RCC 7860 (cell line): ENCODE data around the gene HABP2.

ENCODE experiments used
- DNase-seq: peaks from one replicate; pipeline ENCODE4 v3.0.0-alpha.2; 2015; ENCODE audit warnings: low spot score
- FAIRE-seq: peaks from 2 replicates; lab custom pipeline; 2012; peaks lifted over from hg19 to GRCh38; lab: Jason Lieb, UNC

Gene HABP2

DNA sequence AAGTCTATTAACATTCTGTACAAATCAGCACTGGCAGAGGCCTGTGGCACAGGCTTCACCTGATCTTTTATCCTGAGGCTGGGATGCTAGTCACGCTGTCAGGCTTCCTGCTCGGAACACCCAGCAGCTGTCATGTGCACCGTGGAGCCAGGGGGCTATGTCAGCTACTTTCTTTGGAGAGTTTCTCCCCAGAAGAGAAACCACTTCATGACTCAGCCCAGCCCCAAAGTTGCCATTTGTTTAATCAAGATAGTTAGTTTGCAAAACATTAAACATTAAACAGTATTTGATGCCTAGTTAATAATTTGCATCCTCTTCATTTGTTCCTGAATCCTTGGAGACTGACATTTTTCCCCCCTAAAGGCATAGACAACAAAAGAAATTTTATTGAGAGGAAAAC, at the start of gene HABP2:
HABP2 (plus strand) TSS at position 353 of the 400 bp plus-strand sequence. CDS start 69 bp downstream, outside the sequence.
- FAIRE-seq: peak; percentile 91
- DNase-seq: peak; percentile 57

DNA sequence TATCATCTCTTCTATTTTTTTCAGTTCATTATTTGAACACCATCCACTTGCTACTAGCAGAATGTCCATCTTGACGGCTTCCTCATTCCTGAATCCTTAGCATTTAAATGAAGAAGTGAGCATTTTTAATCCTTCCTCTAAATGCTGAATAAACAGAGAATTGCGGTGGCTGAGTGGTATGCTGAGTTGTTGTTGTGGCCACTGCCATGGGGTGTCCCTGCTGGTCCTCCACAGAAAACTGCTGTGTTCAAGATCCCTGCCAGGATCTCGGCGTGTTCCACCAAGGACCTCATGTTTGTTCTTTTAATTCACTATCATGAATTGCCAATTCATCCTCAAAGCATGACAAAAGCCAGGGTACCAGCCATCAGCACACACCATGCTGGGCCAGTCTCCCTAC, 48.9 kb upstream of the HABP2 start:
- no peak for FAIRE-seq
- DNase-seq: no peak

DNA sequence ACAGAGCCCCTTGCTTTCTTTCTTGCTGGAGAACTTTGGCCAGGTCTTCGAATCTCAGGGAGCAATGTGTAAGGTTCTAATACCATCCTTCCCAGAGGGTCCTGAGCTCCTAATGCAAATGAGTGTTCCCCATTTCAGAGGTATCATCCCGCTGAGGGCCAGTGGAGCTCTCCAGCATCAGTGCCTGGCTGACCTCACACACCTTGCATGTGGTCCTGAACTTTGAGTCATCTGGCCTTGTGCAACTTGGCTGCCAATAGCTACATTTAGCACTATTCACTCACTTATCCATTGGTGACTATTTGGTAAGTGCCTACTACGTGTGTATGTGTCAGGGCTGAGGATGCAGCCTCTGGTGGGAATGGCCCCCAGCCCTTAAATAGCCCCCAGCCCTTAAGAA, 48.4 kb upstream of the HABP2 start:
- DNase-seq (no peak), FAIRE-seq (no peak)

DNA sequence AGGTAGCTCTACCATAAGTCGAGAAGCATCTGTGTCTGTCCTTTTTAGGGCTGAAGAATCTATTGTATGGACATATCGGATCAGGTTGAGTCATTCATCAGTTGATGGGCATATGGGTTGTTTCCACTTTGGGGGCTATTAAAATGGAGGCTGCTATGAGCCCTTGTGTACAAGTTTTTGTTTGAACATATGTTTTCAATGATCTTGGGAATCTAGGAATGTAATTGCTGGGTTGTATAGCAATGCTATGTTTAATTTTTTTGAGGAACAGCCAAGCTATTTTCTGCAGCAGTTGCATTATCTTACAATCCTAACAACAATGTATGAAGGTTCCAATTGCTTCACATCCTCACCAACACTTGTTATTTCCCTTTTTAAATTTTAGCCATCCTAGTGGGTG, 46.4 kb upstream of the HABP2 start:
- DNase-seq (no peak), FAIRE-seq (no peak)

DNA sequence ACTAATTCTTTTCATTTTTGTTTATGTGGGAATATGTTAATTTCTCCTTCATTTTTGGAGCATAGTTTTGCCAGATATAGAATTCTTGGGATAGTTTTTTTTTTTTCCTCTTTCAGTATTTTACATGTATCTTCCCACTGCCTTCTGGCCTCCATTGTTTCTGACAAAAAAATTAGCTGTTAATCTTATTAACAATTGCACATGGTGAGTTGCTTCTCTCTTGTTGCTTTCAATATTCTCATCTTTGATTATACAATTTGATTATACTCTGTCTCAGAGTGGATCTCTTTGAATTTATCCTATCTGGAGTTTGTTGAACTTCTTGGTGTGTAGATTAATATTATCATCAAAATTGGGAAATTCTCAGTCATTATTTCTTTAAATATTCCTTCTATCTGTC, 41.4 kb upstream of the HABP2 start:
- no peak for DNase-seq

DNA sequence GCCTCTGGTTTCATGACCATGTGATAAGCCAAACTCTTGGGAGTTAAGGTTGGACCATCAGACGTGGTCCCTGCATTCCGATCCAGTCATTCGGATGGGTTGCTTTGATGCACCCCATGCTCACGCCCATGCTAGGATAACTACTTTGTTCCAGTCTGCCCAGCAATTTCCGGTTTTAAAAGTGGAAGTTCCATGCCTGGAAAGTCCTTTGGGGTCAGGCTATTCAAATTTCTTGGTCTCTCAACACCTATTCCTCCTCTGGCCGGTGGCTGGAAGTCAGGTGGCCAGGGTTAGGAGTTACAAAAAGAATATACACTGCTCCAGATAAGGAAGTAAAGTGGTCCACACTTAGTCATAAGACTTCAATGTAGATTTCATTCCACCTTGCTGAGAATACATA, 37.7 kb upstream of the HABP2 start:
- DNase-seq: no peak
- FAIRE-seq: no peak

More for the DNA sequence above, 41.4 kb upstream of the HABP2 start:
- FAIRE-seq: no peak

DNA sequence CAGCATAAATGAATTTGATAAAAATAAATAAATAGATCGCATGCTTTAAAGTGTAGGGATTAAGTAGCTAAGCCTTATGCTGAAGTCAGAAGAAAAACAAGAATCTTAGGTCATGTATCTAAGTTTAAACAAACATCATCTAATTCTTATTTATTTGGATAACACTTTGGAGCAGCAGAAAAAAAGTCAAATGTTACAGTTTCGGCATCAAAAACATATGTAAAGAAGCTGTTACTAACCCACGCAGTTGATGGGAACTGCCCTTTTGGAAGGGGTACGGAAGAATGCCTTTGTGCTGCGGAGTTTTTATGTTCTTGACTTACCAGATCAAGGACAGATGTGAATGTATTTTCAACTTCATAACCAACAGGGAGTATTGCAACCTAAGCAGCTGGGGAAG, 37.3 kb upstream of the HABP2 start:
- DNase-seq (no peak), FAIRE-seq (no peak)

DNA sequence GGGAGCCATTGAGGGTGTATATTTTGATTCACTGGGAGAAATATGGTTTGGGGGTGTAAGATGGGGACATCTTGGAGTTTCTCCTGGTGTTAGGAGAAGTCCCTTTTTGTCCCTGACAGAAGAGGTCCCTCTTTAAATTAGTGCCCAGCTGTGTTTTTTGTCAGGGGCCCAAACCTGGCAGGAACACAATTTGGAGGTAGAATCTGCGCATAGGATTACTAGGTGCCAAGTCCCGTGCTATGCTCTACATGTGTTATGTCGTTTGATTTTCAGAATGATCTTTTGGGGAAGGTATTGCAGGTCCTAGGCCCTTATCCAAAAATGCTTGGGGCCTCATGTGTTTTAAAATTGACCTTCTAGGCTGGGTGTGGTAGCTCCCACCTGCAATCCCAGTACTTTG, 36.8 kb upstream of the HABP2 start:
- FAIRE-seq (no peak), DNase-seq (no peak)

DNA sequence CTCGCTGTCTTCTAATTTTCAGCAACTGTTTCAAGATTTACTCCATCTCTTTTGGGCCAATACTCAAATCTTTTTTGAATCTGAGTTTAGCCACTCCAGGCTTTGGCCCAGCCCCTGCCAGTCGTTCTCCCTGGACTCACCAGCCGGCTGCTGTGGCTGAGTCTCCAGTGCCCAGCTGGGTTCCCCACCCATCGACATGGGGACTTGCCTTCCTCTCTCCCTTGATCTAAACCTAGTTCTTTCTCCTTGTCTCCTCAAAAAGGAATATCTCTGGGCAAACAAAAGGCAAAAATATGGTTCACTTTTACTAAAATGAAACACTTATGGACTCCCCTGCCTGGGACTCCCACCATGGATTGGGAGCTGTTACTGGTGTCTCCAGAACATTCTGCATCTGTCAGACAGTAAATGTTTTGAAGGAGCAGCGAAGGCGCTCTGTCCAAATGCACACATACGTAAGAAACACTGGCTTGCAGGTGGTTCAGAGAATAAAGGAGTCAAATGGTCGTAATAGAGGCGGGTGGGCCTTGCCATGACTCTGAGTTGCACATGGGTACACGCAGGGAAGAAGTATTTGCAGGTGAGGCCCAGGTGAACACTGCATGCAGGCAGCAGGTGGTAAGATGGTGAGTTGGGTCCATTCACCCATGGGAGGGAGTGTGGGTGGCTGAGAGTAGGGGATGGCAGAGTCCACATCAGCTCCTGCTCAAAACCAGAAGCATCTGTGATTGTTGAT, 35.5 kb upstream of the HABP2 start:
- DNase-seq (no peak), FAIRE-seq (no peak)

DNA sequence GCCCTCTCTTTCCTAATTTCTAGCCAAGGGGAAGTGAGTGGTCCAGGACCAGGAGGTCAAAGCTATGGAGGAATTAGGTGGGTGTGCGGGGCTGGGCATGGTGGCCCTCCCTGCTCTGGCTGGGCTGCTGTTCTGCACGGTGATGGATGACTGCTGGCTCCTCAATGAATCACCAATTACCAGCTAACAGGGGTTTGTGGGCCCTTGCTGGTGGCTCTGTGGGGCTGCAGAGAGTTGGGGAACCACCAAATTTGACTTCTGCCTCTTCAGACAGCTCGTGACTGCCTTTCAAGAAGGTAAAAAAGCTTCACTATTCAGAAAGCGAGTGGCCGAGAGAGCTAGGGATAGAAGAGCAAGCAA, 35.0 kb upstream of the HABP2 start:
- FAIRE-seq: no peak

DNA sequence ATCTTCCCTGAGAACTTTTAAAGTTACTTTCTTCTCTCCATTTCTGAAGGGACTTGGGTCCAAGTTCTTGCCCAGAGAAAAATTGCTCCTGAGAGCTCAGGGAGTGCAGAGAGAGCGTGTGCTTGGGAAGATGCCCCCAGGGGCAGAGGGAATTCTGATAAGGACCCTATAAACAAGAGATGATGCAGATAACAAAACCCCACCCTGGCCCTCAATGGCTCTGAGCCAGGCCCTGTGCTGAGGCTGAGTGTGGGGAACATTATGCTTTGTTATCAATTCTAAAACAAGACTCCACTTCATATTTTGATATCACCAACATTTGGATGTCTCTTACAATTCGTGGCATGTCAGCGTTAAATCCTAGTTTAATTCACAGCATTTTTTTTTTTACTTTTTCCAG, 34.4 kb upstream of the HABP2 start:
- FAIRE-seq: no peak
- DNase-seq: no peak

More for the DNA sequence above, 35.0 kb upstream of the HABP2 start:
- no peak for DNase-seq

DNA sequence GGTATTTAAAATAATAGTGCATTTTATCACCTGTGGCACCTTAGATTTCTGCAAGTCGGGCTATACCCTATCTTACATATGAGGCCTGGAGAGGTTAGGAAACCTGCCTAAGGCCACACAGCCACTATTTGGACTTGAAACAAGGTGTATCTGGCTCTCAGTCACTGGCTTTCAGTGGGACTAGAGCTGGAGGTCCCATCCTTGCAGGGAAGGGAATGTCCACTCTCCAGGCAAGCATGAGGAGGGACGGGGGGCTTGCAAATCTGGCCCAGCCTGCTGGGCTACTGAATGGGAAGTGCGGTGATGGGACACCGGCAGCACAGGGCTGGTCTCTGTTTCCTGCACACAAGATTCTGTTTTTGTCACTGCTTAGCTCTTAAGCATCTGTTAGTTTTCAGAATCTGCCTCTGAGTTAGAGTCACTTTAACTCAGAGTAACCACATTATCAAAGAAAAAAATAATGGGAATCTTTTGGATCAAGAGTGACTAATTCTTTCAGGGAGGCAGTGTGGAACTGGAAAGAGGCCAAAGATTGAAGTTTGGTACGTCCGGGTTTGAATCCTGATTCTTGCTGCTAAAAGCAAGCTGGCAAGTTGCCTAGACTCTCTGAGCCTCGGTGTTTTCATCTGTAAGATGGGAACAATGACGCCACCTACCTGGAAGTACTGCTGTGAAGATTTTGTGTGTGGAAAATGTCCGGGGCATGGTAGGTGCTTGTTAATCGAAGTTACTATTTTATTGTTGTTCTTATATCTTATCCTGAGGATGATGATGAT, 33.8 kb upstream of the HABP2 start:
- FAIRE-seq (no peak), DNase-seq (no peak)

DNA sequence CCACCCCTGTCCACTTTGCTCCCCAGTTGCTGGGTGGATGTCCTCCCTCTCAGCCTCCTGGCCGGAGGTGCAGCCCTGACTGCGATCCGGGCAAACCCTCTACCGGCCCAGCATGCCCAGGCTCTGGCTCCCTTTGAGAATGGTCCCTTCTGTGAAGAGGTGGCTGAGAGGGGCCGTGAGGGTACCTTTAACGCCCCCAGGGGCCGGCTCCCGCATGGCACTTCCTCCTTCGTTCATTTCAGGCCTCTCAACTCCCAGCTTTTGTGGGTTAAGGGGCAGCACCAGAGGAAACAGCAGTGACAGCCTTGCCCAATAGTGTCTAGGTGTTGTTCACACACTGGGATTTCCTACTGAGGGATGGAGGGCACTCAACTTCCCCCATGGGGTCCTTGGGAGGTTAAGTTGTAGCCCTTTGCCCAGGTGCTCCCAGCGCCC, 33.2 kb upstream of the HABP2 start:
- no peak for FAIRE-seq
- no peak for DNase-seq

DNA sequence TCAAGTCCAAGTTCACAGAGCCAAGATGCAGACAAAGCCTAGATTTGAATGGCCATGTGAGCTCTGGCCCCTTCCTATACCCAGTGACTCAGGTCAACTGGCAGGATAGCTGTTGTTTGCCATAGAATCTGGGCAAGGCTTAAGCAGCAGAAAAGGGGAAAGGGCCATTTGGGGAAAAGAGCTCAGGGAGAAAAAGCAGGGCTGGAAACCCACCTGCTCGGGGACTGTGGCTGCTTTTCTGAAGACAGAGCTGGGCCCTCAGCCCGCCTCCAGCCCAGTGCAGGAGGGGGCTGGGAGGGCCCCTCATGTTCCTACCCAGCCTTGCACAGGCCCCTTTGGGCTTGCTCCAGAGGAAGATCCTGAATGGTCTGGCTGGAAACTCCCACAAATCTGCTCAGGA, 32.6 kb upstream of the HABP2 start:
- FAIRE-seq (no peak), DNase-seq (no peak)

DNA sequence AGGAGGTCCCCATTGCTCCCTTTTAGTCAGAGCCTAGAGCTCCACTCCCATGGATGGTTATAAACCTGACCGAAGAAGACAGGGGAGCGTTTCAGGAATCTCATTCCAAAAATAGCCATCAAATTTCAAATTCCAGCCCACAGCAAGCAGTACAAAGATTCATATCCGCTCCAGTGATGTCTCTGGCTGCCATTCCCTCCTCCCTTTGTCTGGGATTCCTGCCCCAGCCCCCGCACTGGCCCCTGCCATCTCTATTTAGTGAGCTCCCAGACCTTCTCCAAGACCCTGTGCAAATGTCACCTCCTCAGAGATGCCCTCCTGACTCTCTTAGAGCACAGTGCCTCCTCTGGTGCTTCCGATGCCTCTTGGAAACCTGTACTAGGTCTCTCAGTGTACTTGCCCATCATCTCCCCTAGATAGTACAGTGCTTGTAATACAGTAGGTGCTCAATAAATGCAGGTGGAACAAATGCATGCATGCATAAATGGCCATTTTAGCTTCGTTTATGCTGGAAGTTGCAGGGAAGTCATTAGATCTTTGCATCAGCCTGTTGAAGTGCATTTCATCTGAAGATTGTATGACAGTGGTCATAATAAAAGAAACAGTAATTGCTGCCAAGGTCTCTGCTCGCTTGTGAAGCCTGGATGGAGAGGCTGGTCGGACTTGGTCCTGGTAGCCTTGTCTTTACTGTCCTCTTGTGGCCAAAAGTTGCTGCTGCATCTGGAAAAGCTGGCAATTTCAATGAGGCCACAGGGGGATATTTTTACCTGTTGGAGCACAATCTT, 32.0 kb upstream of the HABP2 start:
- DNase-seq (peak; percentile 51), FAIRE-seq (peak; percentile 27)

DNA sequence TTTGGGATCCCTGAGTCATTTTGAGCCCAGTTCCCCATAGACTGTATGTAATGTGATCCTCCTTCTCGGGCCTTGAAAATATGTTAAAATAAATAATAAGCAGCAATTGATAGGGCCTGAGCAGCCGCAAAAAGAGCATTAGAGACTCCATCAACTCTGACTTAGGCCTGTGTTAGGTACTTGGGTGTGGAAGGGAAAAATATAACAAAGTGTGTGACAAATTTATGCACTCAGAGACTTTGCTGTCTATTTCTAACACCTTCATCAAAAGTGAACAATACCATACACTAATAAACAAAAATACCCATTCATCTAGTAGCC, 31.4 kb upstream of the HABP2 start:
- FAIRE-seq (no peak), DNase-seq (no peak)

DNA sequence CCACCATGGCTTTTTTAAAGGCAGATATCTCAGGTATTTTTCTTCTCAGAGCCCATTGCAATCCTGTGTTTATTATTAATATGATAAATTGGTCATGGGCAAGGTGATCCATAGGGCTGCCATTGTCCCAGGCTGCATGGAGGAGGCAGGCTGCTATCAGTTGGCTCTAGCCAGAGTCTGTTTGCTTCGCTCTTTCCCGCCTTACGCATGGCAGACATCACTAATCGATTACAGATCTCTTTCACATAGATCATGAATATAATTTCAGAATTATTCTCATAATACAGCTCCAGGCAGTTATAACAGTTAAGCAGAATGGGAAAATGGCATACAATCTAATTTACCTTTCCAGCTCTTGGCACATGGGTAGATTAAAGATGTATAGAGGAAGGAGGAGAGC, 30.4 kb upstream of the HABP2 start:
- DNase-seq: no peak
- no peak for FAIRE-seq

DNA sequence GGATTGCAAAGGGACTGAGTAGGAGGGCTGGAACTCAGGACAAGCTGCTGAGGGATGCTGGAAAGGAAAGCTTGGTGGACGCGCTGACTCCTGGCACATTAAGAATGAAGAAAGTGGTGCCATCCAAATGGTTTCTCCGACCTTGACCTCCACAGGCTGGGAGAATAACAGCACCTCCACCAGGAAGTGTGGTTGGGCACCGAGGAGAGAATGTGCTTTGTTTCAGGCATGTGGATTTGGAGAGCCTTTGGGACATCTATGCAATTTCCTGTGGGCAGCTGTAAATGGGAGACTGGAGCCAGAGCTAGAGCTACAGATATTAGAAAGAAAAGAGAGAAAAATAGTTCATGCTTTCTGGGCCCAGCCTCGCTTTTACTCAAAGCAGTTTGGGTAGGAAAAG, 29.8 kb upstream of the HABP2 start:
- no peak for DNase-seq
- FAIRE-seq: no peak

DNA sequence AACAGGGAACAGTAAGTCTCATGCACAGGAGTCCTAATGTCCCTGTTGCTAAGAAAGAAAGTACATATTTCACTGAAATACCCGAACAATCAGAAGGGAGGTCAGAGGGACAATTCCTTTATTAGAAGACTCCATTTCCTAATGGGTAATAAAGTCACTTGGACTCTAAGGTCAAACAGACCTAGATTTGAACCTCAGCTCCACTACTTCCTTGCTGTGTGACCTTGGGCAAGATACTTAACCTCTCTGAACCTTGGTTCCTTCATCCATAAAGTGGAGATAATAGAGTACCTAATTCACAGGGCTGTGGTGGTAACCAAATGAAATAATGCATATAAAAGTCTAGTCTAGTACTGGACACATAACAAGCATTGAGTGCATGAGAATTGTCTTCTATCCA, 29.2 kb upstream of the HABP2 start:
- no peak for FAIRE-seq
- no peak for DNase-seq

DNA sequence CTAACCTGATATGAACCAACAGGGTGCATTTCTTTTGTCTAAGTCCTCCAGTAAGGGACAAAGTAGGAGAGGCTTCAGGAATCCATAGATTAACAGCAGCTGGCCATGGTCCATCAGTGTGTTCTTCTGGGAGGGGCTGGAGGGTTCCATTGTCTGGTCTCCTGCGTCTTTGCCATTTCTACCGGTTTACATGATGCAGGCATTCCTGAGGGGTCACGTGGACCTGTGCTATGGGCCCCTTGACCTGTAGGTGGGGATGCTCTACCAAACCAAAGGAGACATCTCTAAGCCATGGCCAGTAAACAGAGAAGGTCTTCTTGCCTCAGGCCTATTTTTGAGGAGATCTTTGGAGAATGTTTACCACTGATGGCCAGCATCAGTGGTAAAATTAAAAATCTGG, 28.7 kb upstream of the HABP2 start:
- DNase-seq (no peak), FAIRE-seq (no peak)

DNA sequence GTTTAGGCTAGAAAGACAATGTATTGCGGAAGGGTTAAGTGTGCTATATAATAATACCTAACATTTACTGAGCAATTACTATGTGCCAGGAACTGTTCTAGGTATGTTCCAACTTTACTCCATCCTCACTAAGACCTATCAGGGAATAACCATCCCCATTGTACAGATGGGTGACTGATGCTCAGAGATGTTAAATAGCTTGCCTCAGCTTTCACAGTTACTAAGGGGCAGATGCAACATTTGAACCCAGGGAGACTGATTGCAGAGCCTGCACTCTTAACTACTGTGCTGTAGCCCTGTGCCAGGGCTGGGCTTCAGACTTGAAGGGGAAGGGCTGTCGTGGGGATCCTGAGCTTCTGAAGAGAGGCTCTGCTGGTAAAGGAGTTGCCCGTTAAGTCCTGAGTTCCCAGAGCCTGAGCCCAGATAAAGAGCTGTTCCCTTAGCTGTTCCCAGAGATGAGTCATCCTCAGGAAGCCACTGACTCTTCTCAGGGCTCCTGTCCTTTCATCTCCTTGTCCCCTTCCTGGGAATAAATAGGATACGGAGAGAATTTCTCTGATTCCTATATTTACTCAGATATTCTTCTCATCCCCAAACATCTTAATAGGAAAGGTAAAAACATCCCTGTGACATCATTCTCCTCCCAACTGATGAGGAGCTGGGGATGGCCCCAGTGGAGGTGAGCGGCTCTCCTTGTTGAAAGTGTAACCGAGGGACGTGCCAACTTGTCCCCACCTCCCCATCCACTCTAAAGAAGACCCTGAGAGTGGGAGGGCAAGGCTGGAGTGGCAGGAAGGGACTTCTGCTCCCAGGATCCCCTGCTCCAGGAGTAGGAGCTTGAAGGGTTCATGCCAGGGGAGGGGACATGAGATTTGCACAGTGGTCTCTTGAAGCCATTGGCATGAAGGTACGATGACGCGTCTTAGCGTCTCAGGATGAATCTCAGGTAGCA, 28.0 kb upstream of the HABP2 start:
- FAIRE-seq (peak; percentile 74), DNase-seq (peak; percentile 56)
